Stimulated activated memory B cell treated with anti-CD40 and anti-IgM and Interleukin-4, amounts not matched to agents 10 μg/mL and 1 μg/mL and 100 μg/mL, for 72 hours (primary cell): ENCODE measurements around the gene LTBP4.

ENCODE experiments used
- ATAC-seq: fragments of 150-1000 bp; cut with Tn5 transposase; 2 replicates; pipeline ENCODE4 v1.10.0; 2021
- H3K27ac Mint-ChIP-seq: one replicate; pipeline ENCODE4 v1.8.0; 2022; ENCODE audit warnings: mild to moderate bottlenecking, mixed read lengths
- H3K27me3 Mint-ChIP-seq: one replicate; pipeline ENCODE4 v1.8.0; 2022; ENCODE audit warnings: mixed read lengths
- H3K36me3 Mint-ChIP-seq: one replicate; pipeline ENCODE4 v1.8.0; 2022; ENCODE audit warnings: mixed read lengths
- H3K4me1 Mint-ChIP-seq: one replicate; pipeline ENCODE4 v1.8.0; 2022; ENCODE audit warnings: mixed read lengths
- H3K4me3 Mint-ChIP-seq: one replicate; pipeline ENCODE4 v1.8.0; 2022; ENCODE audit warnings: mild to moderate bottlenecking, moderate library complexity, mixed read lengths
- H3K9me3 Mint-ChIP-seq: one replicate; pipeline ENCODE4 v1.8.0; 2022; ENCODE audit warnings: mixed read lengths

The LTBP4 gene

GRCh38 chr19:40567750-40568494 lies 33.2 kb upstream of the LTBP4 start:
- Mint-ChIP-seq H3K4me1 (peaks cover 28% of the 10 kb centered on the region), H3K27ac (no peak overlapping the region), H3K27me3 (peaks cover 36% of the 10 kb centered on the region), H3K9me3 (peaks cover 3% of the 10 kb centered on the region), H3K36me3 (no peaks in the 10 kb centered on the region), H3K4me3 (peak overlapping the region; percentile 56)
- ATAC-seq, result no peak

- Mint-ChIP-seq H3K27ac (peak overlapping the region; percentile 25), H3K36me3 (no peaks in the 10 kb centered on the region), H3K9me3 (peaks cover 3% of the 10 kb centered on the region), H3K4me1 (peaks cover 28% of the 10 kb centered on the region), H3K27me3 (peaks cover 16% of the 10 kb centered on the region), H3K4me3 (peak overlapping the region; percentile 68)
- ATAC-seq, result peak; percentile 97
Observed at GRCh38 chr19:40570313-40571004, 30.7 kb upstream of the LTBP4 start.

- peaks cover 11% of the 10 kb centered on the region for H3K27me3 Mint-ChIP-seq
- peak overlapping the region; percentile 62 for H3K4me3 Mint-ChIP-seq
- H3K4me1 Mint-ChIP-seq, result peaks cover 32% of the 10 kb centered on the region
- peaks cover 3% of the 10 kb centered on the region for H3K9me3 Mint-ChIP-seq
- H3K36me3 Mint-ChIP-seq, result no peaks in the 10 kb centered on the region
- H3K27ac Mint-ChIP-seq, result peak overlapping the region; percentile 25
- no peak for ATAC-seq
Observed at GRCh38 chr19:40571005-40571318, 30.2 kb upstream of the LTBP4 start.

DNA sequence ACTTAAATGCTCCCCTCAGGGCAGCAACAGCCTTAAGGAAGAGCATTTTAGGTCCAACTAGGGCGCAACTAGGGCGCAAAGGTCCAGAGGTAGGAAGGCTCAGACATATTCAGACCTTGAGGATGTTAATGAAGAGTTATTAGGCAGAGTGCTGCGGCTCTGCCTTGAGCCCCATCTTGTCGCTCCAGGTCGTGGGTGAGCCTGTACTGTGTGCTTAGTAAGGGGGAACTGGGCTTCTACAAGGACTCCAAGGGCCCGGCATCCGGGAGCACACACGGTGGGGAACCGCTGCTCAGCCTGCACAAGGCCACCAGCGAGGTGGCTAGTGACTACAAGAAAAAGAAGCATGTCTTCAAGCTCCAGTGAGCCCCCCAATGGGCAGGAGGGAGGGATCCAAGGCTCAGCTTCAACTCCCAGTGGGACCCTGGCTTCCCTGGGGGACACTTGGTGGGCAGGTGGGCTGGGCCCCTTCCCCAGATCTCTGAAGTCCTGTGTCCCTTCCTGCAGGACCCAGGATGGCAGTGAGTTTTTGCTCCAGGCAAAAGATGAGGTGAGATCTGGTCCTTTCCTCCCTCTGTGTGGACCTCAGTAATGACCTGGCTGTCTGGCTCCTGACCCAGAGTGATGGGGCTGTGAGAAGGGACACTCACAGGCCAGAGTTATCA lies 29.2 kb upstream of the LTBP4 start:
- H3K27me3 Mint-ChIP-seq, result peaks cover under 1% of the 10 kb centered on the region
- peak overlapping the region; percentile 36 for H3K27ac Mint-ChIP-seq
- no peaks in the 10 kb centered on the region for H3K36me3 Mint-ChIP-seq
- no peak overlapping the region for H3K4me3 Mint-ChIP-seq
- peaks cover 3% of the 10 kb centered on the region for H3K9me3 Mint-ChIP-seq
- no peak for ATAC-seq
- H3K4me1 Mint-ChIP-seq, result peaks cover 34% of the 10 kb centered on the region

DNA sequence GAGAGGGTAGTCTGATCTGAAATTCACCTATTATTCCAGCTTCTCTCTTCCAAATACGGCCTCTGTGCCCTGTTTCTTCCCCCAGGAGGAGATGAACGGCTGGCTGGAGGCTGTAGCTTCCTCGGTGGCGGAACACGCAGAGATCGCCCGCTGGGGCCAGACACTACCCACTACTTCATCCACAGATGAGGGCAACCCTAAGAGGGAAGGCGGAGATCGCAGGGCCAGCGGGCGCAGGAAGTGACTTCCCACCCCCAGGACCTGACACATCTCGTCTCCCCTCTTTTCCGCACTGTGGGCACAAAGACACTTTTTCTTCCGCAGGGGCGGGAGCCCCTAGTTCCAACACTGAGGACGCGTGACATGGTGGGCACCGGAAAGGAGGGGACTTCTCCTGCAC lies 25.8 kb upstream of the LTBP4 start:
- peaks cover 43% of the 10 kb centered on the region for H3K4me1 Mint-ChIP-seq
- no peaks in the 10 kb centered on the region for H3K27me3 Mint-ChIP-seq
- ATAC-seq, result no peak
- peaks cover 3% of the 10 kb centered on the region for H3K9me3 Mint-ChIP-seq
- no peak overlapping the region for H3K4me3 Mint-ChIP-seq
- H3K36me3 Mint-ChIP-seq, result peaks cover 16% of the 10 kb centered on the region
- no peak overlapping the region for H3K27ac Mint-ChIP-seq

DNA sequence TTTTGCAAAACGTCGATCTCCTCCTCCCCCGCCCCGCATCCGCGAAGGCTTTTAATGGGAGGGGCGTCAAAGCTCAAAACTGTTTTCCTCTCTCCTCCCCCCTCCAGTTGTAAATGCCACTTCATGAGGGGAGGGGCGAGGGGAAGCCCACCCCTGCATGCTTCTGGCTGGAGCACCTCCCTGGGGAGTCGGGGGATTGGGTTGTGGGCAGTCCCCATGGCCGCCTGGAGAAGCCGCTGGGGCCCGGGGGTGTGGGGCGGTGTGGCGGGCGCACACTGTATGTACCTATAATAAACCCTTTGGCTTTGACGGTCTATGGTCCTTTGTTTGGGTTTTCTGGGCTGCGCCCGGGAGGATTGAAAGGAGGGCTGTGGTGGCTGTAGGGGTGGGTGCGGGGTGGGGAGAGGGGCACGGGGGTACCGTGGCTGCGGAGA lies 25.0 kb upstream of the LTBP4 start:
- peak overlapping the region; percentile 58 for H3K27ac Mint-ChIP-seq
- ATAC-seq, result peak; percentile 56
- no peaks in the 10 kb centered on the region for H3K27me3 Mint-ChIP-seq
- peaks cover 44% of the 10 kb centered on the region for H3K4me1 Mint-ChIP-seq
- no peaks in the 10 kb centered on the region for H3K9me3 Mint-ChIP-seq
- peaks cover 24% of the 10 kb centered on the region for H3K36me3 Mint-ChIP-seq
- peak overlapping the region; percentile 80 for H3K4me3 Mint-ChIP-seq

- Mint-ChIP-seq H3K27me3 (no peaks in the 10 kb centered on the region), H3K27ac (peak within 1 kb of the TSS; percentile 58), H3K36me3 (peaks cover 31% of the 10 kb centered on the region), H3K4me1 (peaks cover 40% of the 10 kb centered on the region), H3K9me3 (no peaks in the 10 kb centered on the region), H3K4me3 (peak within 1 kb of the TSS; percentile 80)
- peak; percentile 98 for ATAC-seq
Observed at GRCh38 chr19:40576585-40577451, 24.4 kb upstream of the LTBP4 start, which contains the start of gene SHKBP1. SHKBP1 (plus strand) TSS chr19:40576873; CDS start chr19:40576900, 27 bp downstream.

DNA sequence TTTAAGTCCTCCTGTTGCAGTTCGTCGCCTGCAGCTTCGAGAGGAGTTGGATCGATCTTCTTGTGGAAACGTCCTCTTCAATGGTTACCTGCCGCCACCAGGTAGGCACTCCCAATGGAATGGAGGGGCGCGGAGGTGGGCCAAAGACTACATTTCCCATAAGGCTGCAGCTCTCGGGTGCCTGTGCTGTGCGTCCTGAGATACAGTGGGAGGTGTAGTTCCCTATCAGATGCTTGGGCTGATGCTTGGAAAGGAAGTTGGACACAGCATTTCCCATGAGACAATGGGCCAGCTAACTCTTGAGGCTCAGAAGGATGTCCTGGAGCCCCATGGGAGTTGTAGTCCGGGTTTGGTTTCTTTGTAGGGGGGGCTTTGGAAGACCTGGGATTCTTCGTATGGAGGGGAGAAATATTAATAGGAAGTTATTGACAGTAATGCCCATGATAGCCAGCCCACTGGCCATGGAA lies 22.7 kb upstream of the LTBP4 start:
- H3K9me3 Mint-ChIP-seq, result no peaks in the 10 kb centered on the region
- ATAC-seq, result no peak
- H3K4me1 Mint-ChIP-seq, result peaks cover 40% of the 10 kb centered on the region
- no peaks in the 10 kb centered on the region for H3K27me3 Mint-ChIP-seq
- peak overlapping the region; percentile 80 for H3K4me3 Mint-ChIP-seq
- H3K36me3 Mint-ChIP-seq, result peaks cover 47% of the 10 kb centered on the region
- H3K27ac Mint-ChIP-seq, result peak overlapping the region; percentile 58

GRCh38 chr19:40580619-40581018 lies 20.6 kb upstream of the LTBP4 start:
- H3K27me3 Mint-ChIP-seq, result no peaks in the 10 kb centered on the region
- peak overlapping the region; percentile 27 for H3K27ac Mint-ChIP-seq
- peaks cover 56% of the 10 kb centered on the region for H3K4me1 Mint-ChIP-seq
- no peaks in the 10 kb centered on the region for H3K9me3 Mint-ChIP-seq
- no peak for ATAC-seq
- H3K36me3 Mint-ChIP-seq, result peaks cover 62% of the 10 kb centered on the region
- H3K4me3 Mint-ChIP-seq, result no peak overlapping the region

DNA sequence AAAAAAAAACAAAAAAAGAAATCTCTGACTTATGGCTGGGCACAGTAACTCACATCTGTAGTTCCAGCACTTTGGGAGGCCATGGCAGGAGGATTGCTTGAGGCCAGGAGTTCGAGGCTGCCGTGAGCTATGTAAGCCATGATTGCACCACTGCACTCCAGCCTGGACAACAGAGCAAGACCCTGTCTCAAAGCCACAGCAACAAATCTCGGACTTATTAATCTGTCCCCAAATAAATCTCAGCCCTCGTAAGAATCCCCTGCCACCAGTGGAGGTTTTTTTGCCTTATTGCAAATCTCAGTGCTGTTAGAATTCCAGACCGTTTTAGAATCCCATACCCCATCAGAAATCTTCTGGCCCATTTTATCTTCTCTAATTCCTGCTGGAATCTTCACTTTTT lies 19.6 kb upstream of the LTBP4 start:
- ATAC-seq, result no peak
- no peaks in the 10 kb centered on the region for H3K27me3 Mint-ChIP-seq
- H3K4me3 Mint-ChIP-seq, result no peak overlapping the region
- H3K9me3 Mint-ChIP-seq, result no peaks in the 10 kb centered on the region
- H3K4me1 Mint-ChIP-seq, result peaks cover 58% of the 10 kb centered on the region
- H3K27ac Mint-ChIP-seq, result no peak overlapping the region
- H3K36me3 Mint-ChIP-seq, result peaks cover 71% of the 10 kb centered on the region

DNA sequence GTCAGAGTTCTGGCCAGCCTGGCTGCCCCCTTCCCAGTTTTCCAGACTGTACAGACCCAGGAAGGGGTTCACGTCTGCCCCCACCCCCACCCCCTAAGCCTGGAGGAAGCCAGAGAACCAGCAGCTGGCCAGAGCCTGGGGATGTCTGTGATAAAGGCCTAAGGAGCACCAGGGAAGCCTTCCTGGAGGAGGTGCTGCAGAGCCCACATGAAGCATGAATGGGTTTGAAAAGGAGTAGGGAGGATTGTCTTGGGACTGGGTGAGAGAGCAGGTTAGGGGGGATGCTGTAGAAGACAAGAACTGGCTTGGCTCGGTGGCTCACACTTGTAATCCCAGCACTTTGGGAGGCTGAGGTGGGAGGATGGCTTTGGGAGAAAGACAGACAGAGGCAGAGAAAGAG lies 18.7 kb upstream of the LTBP4 start:
- H3K4me1 Mint-ChIP-seq, result peaks cover 57% of the 10 kb centered on the region
- no peaks in the 10 kb centered on the region for H3K27me3 Mint-ChIP-seq
- no peaks in the 10 kb centered on the region for H3K9me3 Mint-ChIP-seq
- no peak overlapping the region for H3K27ac Mint-ChIP-seq
- H3K4me3 Mint-ChIP-seq, result no peak overlapping the region
- ATAC-seq, result no peak
- peaks cover 79% of the 10 kb centered on the region for H3K36me3 Mint-ChIP-seq

DNA sequence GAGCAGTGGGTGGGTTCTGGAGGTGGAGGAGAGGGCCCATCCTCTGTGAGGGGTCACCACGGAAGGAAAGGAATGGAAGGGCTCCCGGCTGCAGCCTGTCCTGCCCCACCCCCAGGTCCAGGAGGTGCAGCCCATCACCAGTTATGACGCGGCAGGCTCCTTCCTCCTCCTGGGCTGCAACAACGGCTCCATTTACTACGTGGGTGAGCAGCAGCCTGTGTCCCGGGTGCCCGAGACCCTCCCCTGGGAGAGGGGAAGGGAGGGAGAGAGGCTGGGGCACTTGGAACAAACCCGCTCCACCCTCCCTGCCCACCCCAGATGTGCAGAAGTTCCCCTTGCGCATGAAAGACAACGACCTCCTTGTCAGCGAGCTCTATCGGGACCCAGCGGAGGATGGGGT lies 17.9 kb upstream of the LTBP4 start:
- ATAC-seq, result no peak
- no peaks in the 10 kb centered on the region for H3K9me3 Mint-ChIP-seq
- H3K4me1 Mint-ChIP-seq, result peaks cover 49% of the 10 kb centered on the region
- H3K27me3 Mint-ChIP-seq, result no peaks in the 10 kb centered on the region
- H3K36me3 Mint-ChIP-seq, result peaks cover 79% of the 10 kb centered on the region
- H3K4me3 Mint-ChIP-seq, result no peak overlapping the region
- H3K27ac Mint-ChIP-seq, result peak overlapping the region; percentile 35

GRCh38 chr19:40584007-40584406 lies 17.2 kb upstream of the LTBP4 start:
- no peaks in the 10 kb centered on the region for H3K9me3 Mint-ChIP-seq
- peaks cover 80% of the 10 kb centered on the region for H3K36me3 Mint-ChIP-seq
- no peak overlapping the region for H3K4me3 Mint-ChIP-seq

DNA sequence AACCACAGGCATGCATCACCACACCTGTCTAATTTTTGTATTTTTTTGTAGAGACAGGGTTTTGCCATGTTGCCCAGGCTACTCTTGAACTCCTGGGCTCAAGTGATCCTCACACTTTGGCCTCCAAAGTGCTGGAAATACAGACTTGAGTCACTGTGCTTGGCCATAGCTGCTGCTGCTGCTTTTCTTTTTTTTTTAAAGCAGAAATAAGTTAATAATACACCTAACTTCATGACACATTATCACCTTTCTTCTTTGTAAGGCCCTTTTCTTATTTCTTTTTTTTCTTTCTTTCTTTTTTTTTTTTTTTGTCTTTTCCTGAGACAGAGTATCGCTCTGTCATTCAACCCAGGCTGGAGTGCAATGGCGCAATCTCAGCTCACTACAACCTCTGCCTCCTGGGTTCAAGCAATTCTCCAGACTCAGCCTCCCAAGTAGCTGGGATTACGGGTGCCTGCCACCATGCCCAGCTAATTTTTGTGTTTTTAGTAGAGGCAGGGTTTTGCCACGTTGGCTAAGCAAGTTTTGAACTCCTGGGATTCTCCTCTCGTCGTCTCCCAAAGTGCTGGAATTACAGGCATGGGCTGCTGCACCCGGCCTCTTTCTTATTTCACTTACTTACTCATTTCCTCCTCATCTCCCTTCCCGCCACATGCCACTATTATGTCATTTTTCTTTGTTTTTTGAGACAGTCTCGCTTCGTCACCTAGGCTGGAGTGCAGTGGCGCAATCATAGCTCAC lies 15.8 kb upstream of the LTBP4 start:
- ATAC-seq, result no peak
- H3K9me3 Mint-ChIP-seq, result no peaks in the 10 kb centered on the region
- H3K27me3 Mint-ChIP-seq, result no peaks in the 10 kb centered on the region
- no peak overlapping the region for H3K4me3 Mint-ChIP-seq
- H3K4me1 Mint-ChIP-seq, result peaks cover 32% of the 10 kb centered on the region
- H3K27ac Mint-ChIP-seq, result peak overlapping the region; percentile 27
- H3K36me3 Mint-ChIP-seq, result peaks cover 90% of the 10 kb centered on the region

More at GRCh38 chr19:40584007-40584406, 17.2 kb upstream of the LTBP4 start:
- Mint-ChIP-seq H3K27ac (peak overlapping the region; percentile 35), H3K27me3 (no peaks in the 10 kb centered on the region), H3K4me1 (peaks cover 43% of the 10 kb centered on the region)
- ATAC-seq, result no peak
